ENCODE measurements around the gene RCAN1.

The RCAN1 gene

DNA sequence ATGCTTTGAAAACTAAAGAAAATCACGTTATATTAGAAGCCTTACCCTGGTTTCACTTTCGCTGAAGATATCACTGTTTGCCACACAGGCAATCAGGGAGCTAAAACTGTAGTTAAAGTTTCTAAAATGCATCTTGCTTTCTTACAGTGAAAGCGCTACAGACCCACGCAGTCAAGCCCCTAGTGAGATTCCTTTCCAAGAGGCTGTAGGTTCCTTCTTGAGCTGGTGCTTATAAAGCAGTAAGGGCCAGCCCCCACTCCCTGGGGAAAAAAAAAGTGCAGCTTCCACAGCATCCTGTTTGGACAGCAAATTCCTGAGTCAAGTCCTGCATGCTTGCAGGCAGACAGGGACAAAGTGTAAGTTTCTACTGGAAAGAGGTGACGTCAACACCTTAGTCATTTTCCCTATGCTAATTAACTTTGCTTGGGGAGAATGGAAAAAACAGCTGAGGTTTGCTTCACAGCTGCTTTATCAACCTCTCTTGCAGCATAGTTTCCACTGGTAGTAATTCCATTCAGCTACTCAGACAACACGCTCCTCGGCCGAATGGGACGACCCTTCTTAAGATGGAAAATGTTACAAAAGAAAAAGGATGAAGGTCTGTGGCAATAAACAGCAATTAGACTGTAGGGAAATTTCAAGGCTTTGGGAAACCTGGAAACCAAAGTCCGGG is 88.2 kb downstream of the RCAN1 start (continued):
- 0 out of 2 replicates have a peak, but pooled peaks have one; percentile 48 for TF ChIP-seq ZNF561 (tag by site-specific recombination; IDR thresholded peaks at IDR 0.05; ENCODE audit: borderline replicate concordance)
- TF ChIP-seq ZBTB21 (tag by site-specific recombination; IDR thresholded peaks at IDR 0.05): peak; percentile 97
- TF ChIP-seq, protein P1, sequence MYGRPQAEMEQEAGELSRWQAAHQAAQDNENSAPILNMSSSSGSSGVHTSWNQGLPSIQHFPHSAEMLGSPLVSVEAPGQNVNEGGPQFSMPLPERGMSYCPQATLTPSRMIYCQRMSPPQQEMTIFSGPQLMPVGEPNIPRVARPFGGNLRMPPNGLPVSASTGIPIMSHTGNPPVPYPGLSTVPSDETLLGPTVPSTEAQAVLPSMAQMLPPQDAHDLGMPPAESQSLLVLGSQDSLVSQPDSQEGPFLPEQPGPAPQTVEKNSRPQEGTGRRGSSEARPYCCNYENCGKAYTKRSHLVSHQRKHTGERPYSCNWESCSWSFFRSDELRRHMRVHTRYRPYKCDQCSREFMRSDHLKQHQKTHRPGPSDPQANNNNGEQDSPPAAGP (tag by site-specific recombination; IDR thresholded peaks at IDR 0.05): peak; percentile 82
- TF ChIP-seq, protein P2, sequence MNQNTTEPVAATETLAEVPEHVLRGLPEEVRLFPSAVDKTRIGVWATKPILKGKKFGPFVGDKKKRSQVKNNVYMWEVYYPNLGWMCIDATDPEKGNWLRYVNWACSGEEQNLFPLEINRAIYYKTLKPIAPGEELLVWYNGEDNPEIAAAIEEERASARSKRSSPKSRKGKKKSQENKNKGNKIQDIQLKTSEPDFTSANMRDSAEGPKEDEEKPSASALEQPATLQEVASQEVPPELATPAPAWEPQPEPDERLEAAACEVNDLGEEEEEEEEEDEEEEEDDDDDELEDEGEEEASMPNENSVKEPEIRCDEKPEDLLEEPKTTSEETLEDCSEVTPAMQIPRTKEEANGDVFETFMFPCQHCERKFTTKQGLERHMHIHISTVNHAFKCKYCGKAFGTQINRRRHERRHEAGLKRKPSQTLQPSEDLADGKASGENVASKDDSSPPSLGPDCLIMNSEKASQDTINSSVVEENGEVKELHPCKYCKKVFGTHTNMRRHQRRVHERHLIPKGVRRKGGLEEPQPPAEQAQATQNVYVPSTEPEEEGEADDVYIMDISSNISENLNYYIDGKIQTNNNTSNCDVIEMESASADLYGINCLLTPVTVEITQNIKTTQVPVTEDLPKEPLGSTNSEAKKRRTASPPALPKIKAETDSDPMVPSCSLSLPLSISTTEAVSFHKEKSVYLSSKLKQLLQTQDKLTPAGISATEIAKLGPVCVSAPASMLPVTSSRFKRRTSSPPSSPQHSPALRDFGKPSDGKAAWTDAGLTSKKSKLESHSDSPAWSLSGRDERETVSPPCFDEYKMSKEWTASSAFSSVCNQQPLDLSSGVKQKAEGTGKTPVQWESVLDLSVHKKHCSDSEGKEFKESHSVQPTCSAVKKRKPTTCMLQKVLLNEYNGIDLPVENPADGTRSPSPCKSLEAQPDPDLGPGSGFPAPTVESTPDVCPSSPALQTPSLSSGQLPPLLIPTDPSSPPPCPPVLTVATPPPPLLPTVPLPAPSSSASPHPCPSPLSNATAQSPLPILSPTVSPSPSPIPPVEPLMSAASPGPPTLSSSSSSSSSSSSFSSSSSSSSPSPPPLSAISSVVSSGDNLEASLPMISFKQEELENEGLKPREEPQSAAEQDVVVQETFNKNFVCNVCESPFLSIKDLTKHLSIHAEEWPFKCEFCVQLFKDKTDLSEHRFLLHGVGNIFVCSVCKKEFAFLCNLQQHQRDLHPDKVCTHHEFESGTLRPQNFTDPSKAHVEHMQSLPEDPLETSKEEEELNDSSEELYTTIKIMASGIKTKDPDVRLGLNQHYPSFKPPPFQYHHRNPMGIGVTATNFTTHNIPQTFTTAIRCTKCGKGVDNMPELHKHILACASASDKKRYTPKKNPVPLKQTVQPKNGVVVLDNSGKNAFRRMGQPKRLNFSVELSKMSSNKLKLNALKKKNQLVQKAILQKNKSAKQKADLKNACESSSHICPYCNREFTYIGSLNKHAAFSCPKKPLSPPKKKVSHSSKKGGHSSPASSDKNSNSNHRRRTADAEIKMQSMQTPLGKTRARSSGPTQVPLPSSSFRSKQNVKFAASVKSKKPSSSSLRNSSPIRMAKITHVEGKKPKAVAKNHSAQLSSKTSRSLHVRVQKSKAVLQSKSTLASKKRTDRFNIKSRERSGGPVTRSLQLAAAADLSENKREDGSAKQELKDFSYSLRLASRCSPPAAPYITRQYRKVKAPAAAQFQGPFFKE (tag by site-specific recombination; IDR thresholded peaks at IDR 0.05; ENCODE audit: borderline replicate concordance): no peak
- no peak for TF ChIP-seq ZNF514 (tag by site-specific recombination; IDR thresholded peaks at IDR 0.05)
- TF ChIP-seq ZNF423 (tag by site-specific recombination; IDR thresholded peaks at IDR 0.05): no peak
- no peak for TF ChIP-seq ZBTB20 (tag by site-specific recombination; IDR thresholded peaks at IDR 0.05)
- no peak for TF ChIP-seq ZNF785 (tag by site-specific recombination; IDR thresholded peaks at IDR 0.05)
- TF ChIP-seq ZNF184 (tag by site-specific recombination; IDR thresholded peaks at IDR 0.05): peak; percentile 95
- no peak for TF ChIP-seq ZNF549 (tag by site-specific recombination; IDR thresholded peaks at IDR 0.05)
- TF ChIP-seq, protein P3, sequence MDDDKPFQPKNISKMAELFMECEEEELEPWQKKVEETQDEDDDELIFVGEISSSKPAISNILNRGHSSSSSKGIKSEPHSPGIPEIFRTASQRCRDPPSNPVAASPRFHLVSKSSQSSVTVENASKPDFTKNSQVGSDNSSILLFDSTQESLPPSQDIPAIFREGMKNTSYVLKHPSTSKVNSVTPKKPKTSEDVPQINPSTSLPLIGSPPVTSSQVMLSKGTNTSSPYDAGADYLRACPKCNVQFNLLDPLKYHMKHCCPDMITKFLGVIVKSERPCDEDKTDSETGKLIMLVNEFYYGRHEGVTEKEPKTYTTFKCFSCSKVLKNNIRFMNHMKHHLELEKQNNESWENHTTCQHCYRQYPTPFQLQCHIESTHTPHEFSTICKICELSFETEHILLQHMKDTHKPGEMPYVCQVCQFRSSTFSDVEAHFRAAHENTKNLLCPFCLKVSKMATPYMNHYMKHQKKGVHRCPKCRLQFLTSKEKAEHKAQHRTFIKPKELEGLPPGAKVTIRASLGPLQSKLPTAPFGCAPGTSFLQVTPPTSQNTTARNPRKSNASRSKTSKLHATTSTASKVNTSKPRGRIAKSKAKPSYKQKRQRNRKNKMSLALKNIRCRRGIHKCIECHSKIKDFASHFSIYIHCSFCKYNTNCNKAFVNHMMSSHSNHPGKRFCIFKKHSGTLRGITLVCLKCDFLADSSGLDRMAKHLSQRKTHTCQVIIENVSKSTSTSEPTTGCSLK (tag by site-specific recombination; IDR thresholded peaks at IDR 0.05): no peak
- TF ChIP-seq, protein P4, sequence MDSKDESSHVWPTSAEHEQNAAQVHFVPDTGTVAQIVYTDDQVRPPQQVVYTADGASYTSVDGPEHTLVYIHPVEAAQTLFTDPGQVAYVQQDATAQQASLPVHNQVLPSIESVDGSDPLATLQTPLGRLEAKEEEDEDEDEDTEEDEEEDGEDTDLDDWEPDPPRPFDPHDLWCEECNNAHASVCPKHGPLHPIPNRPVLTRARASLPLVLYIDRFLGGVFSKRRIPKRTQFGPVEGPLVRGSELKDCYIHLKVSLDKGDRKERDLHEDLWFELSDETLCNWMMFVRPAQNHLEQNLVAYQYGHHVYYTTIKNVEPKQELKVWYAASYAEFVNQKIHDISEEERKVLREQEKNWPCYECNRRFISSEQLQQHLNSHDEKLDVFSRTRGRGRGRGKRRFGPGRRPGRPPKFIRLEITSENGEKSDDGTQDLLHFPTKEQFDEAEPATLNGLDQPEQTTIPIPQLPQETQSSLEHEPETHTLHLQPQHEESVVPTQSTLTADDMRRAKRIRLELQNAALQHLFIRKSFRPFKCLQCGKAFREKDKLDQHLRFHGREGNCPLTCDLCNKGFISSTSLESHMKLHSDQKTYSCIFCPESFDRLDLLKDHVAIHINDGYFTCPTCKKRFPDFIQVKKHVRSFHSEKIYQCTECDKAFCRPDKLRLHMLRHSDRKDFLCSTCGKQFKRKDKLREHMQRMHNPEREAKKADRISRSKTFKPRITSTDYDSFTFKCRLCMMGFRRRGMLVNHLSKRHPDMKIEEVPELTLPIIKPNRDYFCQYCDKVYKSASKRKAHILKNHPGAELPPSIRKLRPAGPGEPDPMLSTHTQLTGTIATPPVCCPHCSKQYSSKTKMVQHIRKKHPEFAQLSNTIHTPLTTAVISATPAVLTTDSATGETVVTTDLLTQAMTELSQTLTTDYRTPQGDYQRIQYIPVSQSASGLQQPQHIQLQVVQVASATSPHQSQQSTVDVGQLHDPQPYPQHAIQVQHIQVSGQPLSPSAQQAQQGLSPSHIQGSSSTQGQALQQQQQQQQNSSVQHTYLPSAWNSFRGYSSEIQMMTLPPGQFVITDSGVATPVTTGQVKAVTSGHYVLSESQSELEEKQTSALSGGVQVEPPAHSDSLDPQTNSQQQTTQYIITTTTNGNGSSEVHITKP (tag by site-specific recombination; IDR thresholded peaks at IDR 0.05): peak; percentile 72
- peak; percentile 93 for TF ChIP-seq OSR2 (tag by site-specific recombination; IDR thresholded peaks at IDR 0.05)
- no peak for TF ChIP-seq ZSCAN16 (tag by site-specific recombination; IDR thresholded peaks at IDR 0.05)
- no peak for TF ChIP-seq YY2 (tag by site-specific recombination; IDR thresholded peaks at IDR 0.05)
- no peak for TF ChIP-seq ZNF221 (tag by site-specific recombination; IDR thresholded peaks at IDR 0.05; ENCODE audit: borderline replicate concordance)
- TF ChIP-seq RBAK (tag by site-specific recombination; IDR thresholded peaks at IDR 0.05): no peak
- TF ChIP-seq, protein P5, sequence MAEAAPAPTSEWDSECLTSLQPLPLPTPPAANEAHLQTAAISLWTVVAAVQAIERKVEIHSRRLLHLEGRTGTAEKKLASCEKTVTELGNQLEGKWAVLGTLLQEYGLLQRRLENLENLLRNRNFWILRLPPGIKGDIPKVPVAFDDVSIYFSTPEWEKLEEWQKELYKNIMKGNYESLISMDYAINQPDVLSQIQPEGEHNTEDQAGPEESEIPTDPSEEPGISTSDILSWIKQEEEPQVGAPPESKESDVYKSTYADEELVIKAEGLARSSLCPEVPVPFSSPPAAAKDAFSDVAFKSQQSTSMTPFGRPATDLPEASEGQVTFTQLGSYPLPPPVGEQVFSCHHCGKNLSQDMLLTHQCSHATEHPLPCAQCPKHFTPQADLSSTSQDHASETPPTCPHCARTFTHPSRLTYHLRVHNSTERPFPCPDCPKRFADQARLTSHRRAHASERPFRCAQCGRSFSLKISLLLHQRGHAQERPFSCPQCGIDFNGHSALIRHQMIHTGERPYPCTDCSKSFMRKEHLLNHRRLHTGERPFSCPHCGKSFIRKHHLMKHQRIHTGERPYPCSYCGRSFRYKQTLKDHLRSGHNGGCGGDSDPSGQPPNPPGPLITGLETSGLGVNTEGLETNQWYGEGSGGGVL (tag by site-specific recombination; IDR thresholded peaks at IDR 0.05): 0 out of 2 replicates have a peak, but pooled peaks have one; percentile 18
- TF ChIP-seq ZNF664 (tag by site-specific recombination; IDR thresholded peaks at IDR 0.05): no peak
- TF ChIP-seq SCRT2 (tag by site-specific recombination; IDR thresholded peaks at IDR 0.05): no peak
- no peak for TF ChIP-seq ZNF19 (tag by site-specific recombination; IDR thresholded peaks at IDR 0.05; ENCODE audit: low read depth)
- TF ChIP-seq, protein P6, sequence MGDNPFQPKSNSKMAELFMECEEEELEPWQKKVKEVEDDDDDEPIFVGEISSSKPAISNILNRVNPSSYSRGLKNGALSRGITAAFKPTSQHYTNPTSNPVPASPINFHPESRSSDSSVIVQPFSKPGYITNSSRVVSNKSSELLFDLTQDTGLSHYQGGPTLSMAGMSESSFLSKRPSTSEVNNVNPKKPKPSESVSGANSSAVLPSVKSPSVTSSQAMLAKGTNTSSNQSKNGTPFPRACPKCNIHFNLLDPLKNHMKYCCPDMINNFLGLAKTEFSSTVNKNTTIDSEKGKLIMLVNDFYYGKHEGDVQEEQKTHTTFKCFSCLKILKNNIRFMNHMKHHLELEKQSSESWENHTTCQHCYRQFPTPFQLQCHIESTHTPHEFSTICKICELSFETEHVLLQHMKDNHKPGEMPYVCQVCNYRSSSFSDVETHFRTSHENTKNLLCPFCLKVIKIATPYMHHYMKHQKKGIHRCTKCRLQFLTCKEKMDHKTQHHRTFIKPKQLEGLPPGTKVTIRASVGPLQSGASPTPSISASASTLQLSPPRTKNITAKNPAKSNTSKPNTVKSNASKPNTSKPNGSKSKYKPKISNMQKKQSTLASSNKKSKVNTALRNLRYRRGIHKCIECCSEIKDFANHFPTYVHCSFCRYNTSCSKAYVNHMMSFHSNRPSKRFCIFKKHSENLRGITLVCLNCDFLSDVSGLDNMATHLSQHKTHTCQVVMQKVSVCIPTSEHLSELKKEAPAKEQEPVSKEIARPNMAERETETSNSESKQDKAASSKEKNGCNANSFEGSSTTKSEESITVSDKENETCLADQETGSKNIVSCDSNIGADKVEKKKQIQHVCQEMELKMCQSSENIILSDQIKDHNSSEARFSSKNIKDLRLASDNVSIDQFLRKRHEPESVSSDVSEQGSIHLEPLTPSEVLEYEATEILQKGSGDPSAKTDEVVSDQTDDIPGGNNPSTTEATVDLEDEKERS (tag by site-specific recombination; IDR thresholded peaks at IDR 0.05): no peak
